Activated T-cell treated with anti-CD3 and anti-CD28 coated beads, Interleukin-2, amount 50 U/mL, for 24 hours (primary cell): ENCODE results near the gene MTFR1L.

Experiments used
- DNase-seq: peaks from one replicate; pipeline ENCODE4 v3.0.0-alpha.2; 2020
- H3K27ac Mint-ChIP-seq: 2 replicates; pipeline ENCODE4 v1.8.0; 2020; ENCODE audit warnings: mild to moderate bottlenecking, mixed read lengths
- H3K27me3 Mint-ChIP-seq: 2 replicates; pipeline ENCODE4 v1.8.0; 2020; ENCODE audit warnings: mixed read lengths
- H3K36me3 Mint-ChIP-seq: 2 replicates; pipeline ENCODE4 v1.8.0; 2020; ENCODE audit warnings: low read depth, mixed read lengths
- H3K4me1 Mint-ChIP-seq: 2 replicates; pipeline ENCODE4 v1.8.0; 2020; ENCODE audit warnings: low read depth, mixed read lengths
- H3K4me3 Mint-ChIP-seq: 2 replicates; pipeline ENCODE4 v1.8.0; 2020; ENCODE audit warnings: mild to moderate bottlenecking, moderate library complexity, mixed read lengths
- H3K9me3 Mint-ChIP-seq: 2 replicates; pipeline ENCODE4 v1.8.0; 2020; ENCODE audit warnings: mixed read lengths

Gene MTFR1L

GRCh38 chr1:25843483-25843882 is 23.7 kb downstream of the MTFR1L start:
- no peak for DNase-seq

GRCh38 chr1:25844536-25845337 is 25.0 kb downstream of the MTFR1L start:
- H3K27me3 Mint-ChIP-seq: no peaks in the 10 kb centered on the region
- no peaks in the 10 kb centered on the region for H3K36me3 Mint-ChIP-seq
- H3K27ac Mint-ChIP-seq: no peak overlapping the region
- H3K4me3 Mint-ChIP-seq: no peak overlapping the region
- no peak for DNase-seq
- peaks cover 10% of the 10 kb centered on the region for H3K4me1 Mint-ChIP-seq
- H3K9me3 Mint-ChIP-seq: no peaks in the 10 kb centered on the region

More at GRCh38 chr1:25843483-25843882, 23.7 kb downstream of the MTFR1L start:
- H3K9me3 Mint-ChIP-seq: no peaks in the 10 kb centered on the region
- no peak overlapping the region for H3K4me3 Mint-ChIP-seq
- H3K27me3 Mint-ChIP-seq: no peaks in the 10 kb centered on the region
- H3K36me3 Mint-ChIP-seq: peaks cover 5% of the 10 kb centered on the region
- peaks cover 7% of the 10 kb centered on the region for H3K4me1 Mint-ChIP-seq
- H3K27ac Mint-ChIP-seq: no peak overlapping the region

- Mint-ChIP-seq H3K9me3 (no peaks in the 10 kb centered on the region), H3K4me1 (peaks cover 10% of the 10 kb centered on the region), H3K27me3 (no peaks in the 10 kb centered on the region), H3K4me3 (no peak overlapping the region), H3K27ac (no peak overlapping the region), H3K36me3 (peaks cover 3% of the 10 kb centered on the region)
- DNase-seq: no peak
These were observed 25.9 kb downstream of the MTFR1L start for GRCh38 chr1:25845664-25846063.

- no peak for DNase-seq
- Mint-ChIP-seq H3K36me3 (peaks cover 3% of the 10 kb centered on the region), H3K4me3 (no peak overlapping the region), H3K27ac (no peak overlapping the region), H3K4me1 (peaks cover 10% of the 10 kb centered on the region), H3K27me3 (no peaks in the 10 kb centered on the region), H3K9me3 (no peaks in the 10 kb centered on the region)
These were observed 28.2 kb downstream of the MTFR1L start for GRCh38 chr1:25847929-25848328.

GRCh38 chr1:25848531-25848930 is 28.8 kb downstream of the MTFR1L start:
- Mint-ChIP-seq H3K27ac (no peak overlapping the region), H3K4me3 (no peak overlapping the region), H3K4me1 (peaks cover 10% of the 10 kb centered on the region), H3K36me3 (peaks cover 3% of the 10 kb centered on the region), H3K9me3 (no peaks in the 10 kb centered on the region), H3K27me3 (no peaks in the 10 kb centered on the region)
- DNase-seq: no peak

GRCh38 chr1:25854554-25854953 is 34.8 kb downstream of the MTFR1L start:
- Mint-ChIP-seq H3K36me3 (peaks cover 12% of the 10 kb centered on the region), H3K4me3 (no peak overlapping the region), H3K4me1 (peaks cover 11% of the 10 kb centered on the region), H3K27ac (no peak overlapping the region), H3K27me3 (peaks cover 2% of the 10 kb centered on the region), H3K9me3 (no peaks in the 10 kb centered on the region)
- DNase-seq: no peak

- Mint-ChIP-seq H3K4me1 (peaks cover 23% of the 10 kb centered on the region), H3K27me3 (peaks cover 2% of the 10 kb centered on the region), H3K4me3 (no peak overlapping the region), H3K9me3 (no peaks in the 10 kb centered on the region), H3K27ac (no peak overlapping the region), H3K36me3 (peaks cover 11% of the 10 kb centered on the region)
- no peak for DNase-seq
These were observed 37.1 kb downstream of the MTFR1L start for GRCh38 chr1:25856856-25857255.

GRCh38 chr1:25858494-25858893 is 38.7 kb downstream of the MTFR1L start:
- Mint-ChIP-seq H3K36me3 (peaks cover 21% of the 10 kb centered on the region), H3K4me1 (peaks cover 23% of the 10 kb centered on the region), H3K4me3 (peak overlapping the region; percentile 94), H3K27ac (peak overlapping the region; percentile 93), H3K9me3 (no peaks in the 10 kb centered on the region), H3K27me3 (peaks cover 2% of the 10 kb centered on the region)
- no peak for DNase-seq

GRCh38 chr1:25858906-25859789 is 39.4 kb downstream of the MTFR1L start, which contains the start of gene AUNIP:
Gene AUNIP, minus strand, starts transcription at chr1:25859457. Its CDS starts 100 bp downstream, at chr1:25859357.
- H3K4me3 Mint-ChIP-seq: peak within 1 kb of the TSS; percentile 94
- H3K4me1 Mint-ChIP-seq: peaks cover 23% of the 10 kb centered on the region
- peaks cover 20% of the 10 kb centered on the region for H3K36me3 Mint-ChIP-seq
- DNase-seq: peak; percentile 93
- H3K9me3 Mint-ChIP-seq: no peaks in the 10 kb centered on the region
- H3K27ac Mint-ChIP-seq: peak within 1 kb of the TSS; percentile 94
- peaks cover 2% of the 10 kb centered on the region for H3K27me3 Mint-ChIP-seq

- Mint-ChIP-seq H3K27ac (peak overlapping the region; percentile 55), H3K36me3 (peaks cover 20% of the 10 kb centered on the region), H3K4me3 (no peak overlapping the region), H3K9me3 (no peaks in the 10 kb centered on the region), H3K27me3 (peaks cover 2% of the 10 kb centered on the region), H3K4me1 (peaks cover 23% of the 10 kb centered on the region)
- DNase-seq: no peak
These were observed 41.8 kb downstream of the MTFR1L start for GRCh38 chr1:25861316-25862286.

GRCh38 chr1:25862785-25863485 is 43.2 kb downstream of the MTFR1L start:
- no peak overlapping the region for H3K4me3 Mint-ChIP-seq
- H3K27ac Mint-ChIP-seq: no peak overlapping the region

GRCh38 chr1:25863486-25864262 is 43.9 kb downstream of the MTFR1L start:
- H3K27me3 Mint-ChIP-seq: no peaks in the 10 kb centered on the region
- H3K4me1 Mint-ChIP-seq: peaks cover 17% of the 10 kb centered on the region
- no peak overlapping the region for H3K4me3 Mint-ChIP-seq
- DNase-seq: no peak
- no peaks in the 10 kb centered on the region for H3K9me3 Mint-ChIP-seq
- H3K36me3 Mint-ChIP-seq: peaks cover 18% of the 10 kb centered on the region
- H3K27ac Mint-ChIP-seq: no peak overlapping the region

More at GRCh38 chr1:25862785-25863485, 43.2 kb downstream of the MTFR1L start:
- Mint-ChIP-seq H3K9me3 (no peaks in the 10 kb centered on the region), H3K27me3 (peaks cover 2% of the 10 kb centered on the region), H3K4me1 (peaks cover 23% of the 10 kb centered on the region), H3K36me3 (peaks cover 20% of the 10 kb centered on the region)
- no peak for DNase-seq

- no peak overlapping the region for H3K27ac Mint-ChIP-seq
- H3K36me3 Mint-ChIP-seq: peaks cover 15% of the 10 kb centered on the region
- no peaks in the 10 kb centered on the region for H3K9me3 Mint-ChIP-seq
- peaks cover 13% of the 10 kb centered on the region for H3K4me1 Mint-ChIP-seq
- no peak for DNase-seq
- no peaks in the 10 kb centered on the region for H3K27me3 Mint-ChIP-seq
- H3K4me3 Mint-ChIP-seq: no peak overlapping the region
These were observed 44.7 kb downstream of the MTFR1L start for GRCh38 chr1:25864434-25864833.
